ENCODE data around the gene SSMEM1.

Gene SSMEM1

GRCh38 chr7:130201796-130202195, 5.9 kb upstream of the SSMEM1 start:
- Histone ChIP-seq H3K79me2 (ENCODE audit: insufficient read depth, low read length) (peaks cover 24% of the 10 kb centered on the region), H3K9me3 (ENCODE audit: insufficient read depth, low read length) (no peaks in the 10 kb centered on the region), H3F3A (ENCODE audit: insufficient read depth) (peaks cover 3% of the 10 kb centered on the region; the same call in 1 of the 2 replicates), H3K9ac (ENCODE audit: low read length) (no peak overlapping the region), H3K4me2 (ENCODE audit: low read depth, low read length, poor library complexity, severe bottlenecking) (no peak overlapping the region), H3K4me3 (ENCODE audit: insufficient read depth, low read length, poor library complexity, severe bottlenecking) (no peak overlapping the region), H4K20me1 (ENCODE audit: low read depth, low read length) (no peaks in the 10 kb centered on the region), H3K27ac (ENCODE audit: low read depth, low read length) (no peak overlapping the region), H3K9me2 (replicated peaks; ENCODE audit: insufficient read depth, low read length) (no peaks in the 10 kb centered on the region), H3K36me3 (ENCODE audit: low read length) (peaks cover 53% of the 10 kb centered on the region), H2AFZ (ENCODE audit: low read depth, low read length, severe bottlenecking) (no peak overlapping the region), H3K27me3 (ENCODE audit: low read length) (no peaks in the 10 kb centered on the region)
- no peak for TF ChIP-seq EZH2phosphoT487 (conservative IDR thresholded peaks at IDR 0.05; ENCODE audit: low read length)
- no peak for TF ChIP-seq CTCF (IDR thresholded peaks at IDR 0.05; ENCODE audit: insufficient read depth, low read length, poor library complexity, severe bottlenecking)

GRCh38 chr7:130205084-130205947, 2.3 kb upstream of the SSMEM1 start, which contains the start of gene TMEM209:
Gene TMEM209, minus strand, starts transcription at chr7:130205406. Its CDS starts 31 bp downstream, at chr7:130205375.
- Histone ChIP-seq H3K9me2 (replicated peaks; ENCODE audit: insufficient read depth, low read length) (no peaks in the 10 kb centered on the region), H2AFZ (ENCODE audit: low read depth, low read length, severe bottlenecking) (peak within 1 kb of the TSS; percentile 84), H3K36me3 (ENCODE audit: low read length) (peaks cover 27% of the 10 kb centered on the region), H3K9ac (ENCODE audit: low read length) (peak within 1 kb of the TSS; percentile 96), H3K4me2 (ENCODE audit: low read depth, low read length, poor library complexity, severe bottlenecking) (peak within 1 kb of the TSS; percentile 86), H3F3A (ENCODE audit: insufficient read depth) (peaks cover 6% of the 10 kb centered on the region; the same call in 1 of the 2 replicates), H3K27ac (ENCODE audit: low read depth, low read length) (peak within 1 kb of the TSS; percentile 78), H3K27me3 (ENCODE audit: low read length) (no peaks in the 10 kb centered on the region), H3K4me3 (ENCODE audit: insufficient read depth, low read length, poor library complexity, severe bottlenecking) (peak within 1 kb of the TSS; percentile 98), H4K20me1 (ENCODE audit: low read depth, low read length) (no peaks in the 10 kb centered on the region), H3K79me2 (ENCODE audit: insufficient read depth, low read length) (peaks cover 24% of the 10 kb centered on the region), H3K9me3 (ENCODE audit: insufficient read depth, low read length) (no peaks in the 10 kb centered on the region)
- TF ChIP-seq EZH2phosphoT487 (conservative IDR thresholded peaks at IDR 0.05; ENCODE audit: low read length), result no peak
- no peak for TF ChIP-seq CTCF (IDR thresholded peaks at IDR 0.05; ENCODE audit: insufficient read depth, low read length, poor library complexity, severe bottlenecking)

- Histone ChIP-seq H2AFZ (ENCODE audit: low read depth, low read length, severe bottlenecking) (peak overlapping the region; percentile 32), H3K27ac (ENCODE audit: low read depth, low read length) (no peak overlapping the region), H3K9me2 (replicated peaks; ENCODE audit: insufficient read depth, low read length) (no peaks in the 10 kb centered on the region)
Observed at GRCh38 chr7:130207033-130207432, 627 bp upstream of the SSMEM1 start.

More at GRCh38 chr7:130207033-130207432, 627 bp upstream of the SSMEM1 start:
- Histone ChIP-seq H3K9ac (ENCODE audit: low read length) (no peak overlapping the region), H3F3A (ENCODE audit: insufficient read depth) (peaks cover 6% of the 10 kb centered on the region; the same call in 1 of the 2 replicates), H3K36me3 (ENCODE audit: low read length) (peaks cover 13% of the 10 kb centered on the region), H3K4me2 (ENCODE audit: low read depth, low read length, poor library complexity, severe bottlenecking) (no peak overlapping the region), H3K4me3 (ENCODE audit: insufficient read depth, low read length, poor library complexity, severe bottlenecking) (no peak overlapping the region), H3K79me2 (ENCODE audit: insufficient read depth, low read length) (peaks cover 19% of the 10 kb centered on the region), H4K20me1 (ENCODE audit: low read depth, low read length) (no peaks in the 10 kb centered on the region), H3K9me3 (ENCODE audit: insufficient read depth, low read length) (no peaks in the 10 kb centered on the region), H3K27me3 (ENCODE audit: low read length) (no peaks in the 10 kb centered on the region)
- TF ChIP-seq EZH2phosphoT487 (conservative IDR thresholded peaks at IDR 0.05; ENCODE audit: low read length), result no peak
- TF ChIP-seq CTCF (IDR thresholded peaks at IDR 0.05; ENCODE audit: insufficient read depth, low read length, poor library complexity, severe bottlenecking), result no peak

All from SU-DHL-6 (cell line).